WERI-Rb-1 (cell line): ENCODE data around the gene SCCPDH.
A peak's percentile ranks its signal among the peaks of the same experiment; 100 is the strongest.

Experiments
- DNase-seq: peaks from one replicate; pipeline ENCODE4 v3.0.0-alpha.2; 2020
- H3K27ac ChIP-seq: fragments of 250-450 bp; sonication (Bioruptor Pico); 2 replicates; pipeline ENCODE4 v1.5.1; 2020; ENCODE audit warnings: mild to moderate bottlenecking, moderate library complexity
- H3K27me3 ChIP-seq: fragments of 250-450 bp; sonication (Bioruptor Pico); 2 replicates; pipeline ENCODE4 v1.5.1; 2021; ENCODE audit warnings: mild to moderate bottlenecking, low read depth, moderate library complexity; ENCODE audit not compliant: insufficient read depth, severe bottlenecking
- H3K36me3 ChIP-seq: fragments of 250-450 bp; sonication (Bioruptor Pico); 2 replicates; pipeline ENCODE4 v1.5.1; 2020; ENCODE audit warnings: mild to moderate bottlenecking, moderate library complexity
- H3K4me3 ChIP-seq: 2 replicates; pipeline ENCODE4 v1.5.1; 2011; ENCODE audit warnings: low read depth, mild to moderate bottlenecking, control low read depth, low read length
- H3K9me3 ChIP-seq: fragments of 250-450 bp; sonication (Bioruptor Pico); 2 replicates; pipeline ENCODE4 v1.5.1; 2021; ENCODE audit warnings: mild to moderate bottlenecking, moderate library complexity; ENCODE audit not compliant: severe bottlenecking
- TF ChIP-seq, protein P1 (sequence below): IDR thresholded peaks from 2 replicates; pipeline ENCODE4 v1.5.1; 2011; ENCODE audit warnings: low read depth, mild to moderate bottlenecking, control low read depth, inconsistent platforms, low read length

Gene SCCPDH

DNA sequence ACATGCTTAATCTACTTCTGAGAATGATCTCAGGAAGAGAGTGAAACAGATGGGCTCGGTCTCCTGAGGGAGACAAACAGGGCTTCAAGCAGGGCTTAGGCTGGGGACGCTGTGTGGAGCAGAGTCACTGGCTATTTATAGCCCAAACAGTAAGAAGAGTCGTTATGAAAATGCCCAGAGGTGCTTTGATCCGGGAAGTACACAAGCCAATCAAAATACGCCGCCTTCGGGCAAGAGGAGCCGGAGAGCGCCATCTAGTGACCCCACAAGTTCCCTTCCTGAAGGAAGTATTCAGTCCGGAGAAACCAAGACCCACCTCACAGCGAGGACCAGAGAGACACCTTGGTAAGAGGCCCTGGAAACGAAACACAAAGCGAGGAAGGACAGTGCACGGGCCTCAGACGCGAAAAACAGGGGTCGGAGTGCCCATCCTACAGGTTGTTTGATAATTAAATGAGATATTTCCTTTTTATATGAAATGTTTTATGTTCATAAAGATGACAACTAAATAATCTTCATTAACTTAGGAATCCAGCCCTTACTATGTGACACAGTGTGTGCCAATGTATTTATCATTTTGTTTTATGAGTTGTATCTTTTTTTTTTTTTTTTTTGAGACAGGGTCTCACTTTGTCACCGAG lies 25.0 kb upstream of the SCCPDH start:
- H3K27ac ChIP-seq: peak overlapping the region; percentile 68
- H3K4me3 ChIP-seq: peak overlapping the region; percentile 9; the same call in 1 of the 2 replicates
- DNase-seq: peak; percentile 94
- no peaks in the 10 kb centered on the region for H3K36me3 ChIP-seq
- H3K9me3 ChIP-seq: peaks cover 14% of the 10 kb centered on the region
- TF ChIP-seq, protein P1, sequence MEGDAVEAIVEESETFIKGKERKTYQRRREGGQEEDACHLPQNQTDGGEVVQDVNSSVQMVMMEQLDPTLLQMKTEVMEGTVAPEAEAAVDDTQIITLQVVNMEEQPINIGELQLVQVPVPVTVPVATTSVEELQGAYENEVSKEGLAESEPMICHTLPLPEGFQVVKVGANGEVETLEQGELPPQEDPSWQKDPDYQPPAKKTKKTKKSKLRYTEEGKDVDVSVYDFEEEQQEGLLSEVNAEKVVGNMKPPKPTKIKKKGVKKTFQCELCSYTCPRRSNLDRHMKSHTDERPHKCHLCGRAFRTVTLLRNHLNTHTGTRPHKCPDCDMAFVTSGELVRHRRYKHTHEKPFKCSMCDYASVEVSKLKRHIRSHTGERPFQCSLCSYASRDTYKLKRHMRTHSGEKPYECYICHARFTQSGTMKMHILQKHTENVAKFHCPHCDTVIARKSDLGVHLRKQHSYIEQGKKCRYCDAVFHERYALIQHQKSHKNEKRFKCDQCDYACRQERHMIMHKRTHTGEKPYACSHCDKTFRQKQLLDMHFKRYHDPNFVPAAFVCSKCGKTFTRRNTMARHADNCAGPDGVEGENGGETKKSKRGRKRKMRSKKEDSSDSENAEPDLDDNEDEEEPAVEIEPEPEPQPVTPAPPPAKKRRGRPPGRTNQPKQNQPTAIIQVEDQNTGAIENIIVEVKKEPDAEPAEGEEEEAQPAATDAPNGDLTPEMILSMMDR: peak; percentile 91
- H3K27me3 ChIP-seq: no peaks in the 10 kb centered on the region

DNA sequence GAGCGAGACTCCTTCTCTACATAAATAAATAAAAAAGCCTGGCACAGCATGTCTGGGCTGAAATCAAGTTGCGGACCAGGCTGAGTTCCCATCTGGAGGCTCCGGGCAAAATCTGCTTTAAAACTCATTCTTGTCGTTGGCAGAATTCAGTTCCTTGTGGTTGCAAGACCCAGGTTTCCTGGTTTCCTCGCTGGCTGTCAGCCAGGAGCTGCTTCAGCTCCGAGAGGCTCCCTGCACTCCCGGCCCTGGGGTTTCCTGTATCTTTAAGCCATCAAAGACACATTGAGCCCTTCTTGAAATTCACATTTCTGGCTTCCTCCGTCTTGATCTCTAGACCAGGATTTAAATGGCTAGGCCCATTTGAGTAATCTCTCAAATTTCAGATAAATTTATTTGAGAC lies 20.6 kb upstream of the SCCPDH start:
- no peak for DNase-seq
- TF ChIP-seq, protein P1: no peak
- H3K36me3 ChIP-seq: no peaks in the 10 kb centered on the region
- no peaks in the 10 kb centered on the region for H3K9me3 ChIP-seq
- no peak overlapping the region for H3K4me3 ChIP-seq
- H3K27me3 ChIP-seq: no peaks in the 10 kb centered on the region
- H3K27ac ChIP-seq: no peak overlapping the region

DNA sequence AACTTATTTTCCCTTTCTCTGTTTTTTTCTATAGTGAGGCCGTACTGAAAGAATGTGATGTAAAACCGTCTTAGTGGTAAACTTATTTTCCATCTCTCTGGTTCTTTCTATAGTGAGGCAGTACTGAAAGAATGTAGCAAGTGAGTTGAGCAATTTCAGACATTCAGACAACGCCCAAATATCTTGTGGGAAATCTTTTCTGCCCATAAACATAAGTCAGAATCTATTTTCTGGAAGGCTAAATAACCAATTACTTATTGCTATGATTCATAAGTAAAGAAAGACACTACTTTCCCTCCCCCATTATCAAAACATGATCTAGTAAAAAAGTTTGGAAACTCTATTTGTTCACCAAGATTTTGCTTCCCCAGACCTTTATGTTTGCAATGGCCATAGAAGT lies 18.8 kb upstream of the SCCPDH start:
- TF ChIP-seq, protein P1: no peak
- Histone ChIP-seq H3K27ac (no peak overlapping the region), H3K36me3 (no peaks in the 10 kb centered on the region), H3K9me3 (peaks cover 3% of the 10 kb centered on the region), H3K27me3 (no peaks in the 10 kb centered on the region), H3K4me3 (no peak overlapping the region)
- DNase-seq: no peak

DNA sequence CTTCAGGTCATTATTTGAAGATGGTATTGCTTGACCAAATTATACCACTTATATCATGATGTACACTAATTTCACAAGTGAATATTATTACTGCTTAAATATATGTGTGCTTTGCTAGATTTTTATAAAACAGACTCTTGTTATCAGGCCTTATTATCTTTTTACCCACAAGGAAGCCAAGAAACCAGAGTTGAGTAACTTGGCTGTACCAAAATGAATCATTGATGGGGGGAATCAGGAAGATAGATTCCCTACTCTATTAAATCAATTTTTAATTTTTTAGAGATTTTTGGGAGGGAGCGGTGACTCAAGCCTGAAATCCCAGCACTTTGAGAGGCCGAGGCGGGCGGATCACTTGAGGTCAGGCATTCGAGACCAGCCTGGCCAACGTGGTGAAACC lies 16.0 kb upstream of the SCCPDH start:
- no peaks in the 10 kb centered on the region for H3K27me3 ChIP-seq
- TF ChIP-seq, protein P1: no peak
- H3K9me3 ChIP-seq: peaks cover 22% of the 10 kb centered on the region
- no peak overlapping the region for H3K4me3 ChIP-seq
- DNase-seq: no peak
- no peaks in the 10 kb centered on the region for H3K36me3 ChIP-seq
- no peak overlapping the region for H3K27ac ChIP-seq

DNA sequence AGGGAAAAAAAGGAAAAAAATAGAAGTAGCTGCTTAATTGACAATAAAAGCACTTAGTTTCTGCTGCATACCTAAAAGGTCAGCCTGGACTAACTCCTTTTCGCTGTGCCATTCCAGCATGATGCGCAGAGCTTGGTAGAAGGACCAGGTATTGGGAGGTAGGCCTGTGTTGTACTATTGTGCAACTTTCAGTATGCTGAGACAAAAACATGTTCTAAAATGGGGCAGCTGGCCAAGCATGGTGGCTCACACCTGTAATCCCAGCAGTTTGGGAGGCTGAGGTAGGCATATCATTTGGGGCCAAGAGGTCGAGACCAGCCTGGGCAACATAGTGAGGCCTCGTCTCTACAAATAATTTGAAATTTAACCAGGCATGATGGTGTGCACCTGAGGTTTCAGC lies 15.0 kb upstream of the SCCPDH start:
- Histone ChIP-seq H3K36me3 (no peaks in the 10 kb centered on the region), H3K27ac (no peak overlapping the region), H3K4me3 (no peak overlapping the region), H3K9me3 (peaks cover 22% of the 10 kb centered on the region), H3K27me3 (no peaks in the 10 kb centered on the region)
- TF ChIP-seq, protein P1: no peak
- DNase-seq: no peak

DNA sequence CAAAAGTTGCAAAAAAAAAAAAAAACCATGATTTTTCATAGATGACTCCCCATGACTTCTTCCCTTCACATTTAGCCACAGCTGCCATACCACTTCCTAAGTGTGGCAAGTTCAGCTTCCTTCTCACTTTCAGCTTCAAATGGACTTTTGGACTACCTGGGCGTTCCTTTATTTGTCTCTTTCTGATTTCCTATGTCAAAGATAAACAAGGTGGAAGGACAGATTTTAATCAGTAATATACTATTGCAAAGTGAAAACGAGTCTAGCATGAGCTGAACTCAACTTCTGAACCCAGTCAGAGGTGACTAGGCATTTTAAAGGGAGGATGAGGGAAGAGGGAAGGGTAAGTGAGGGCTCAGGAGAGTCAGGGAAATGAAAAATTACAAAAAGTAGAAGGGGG lies 14.4 kb upstream of the SCCPDH start:
- Histone ChIP-seq H3K9me3 (peaks cover 25% of the 10 kb centered on the region), H3K27me3 (no peaks in the 10 kb centered on the region), H3K4me3 (no peak overlapping the region), H3K36me3 (no peaks in the 10 kb centered on the region), H3K27ac (no peak overlapping the region)
- DNase-seq: no peak
- TF ChIP-seq, protein P1: no peak
